ENCODE measurements around the gene MIAT. TPM values are rescaled to one million over a fixed set of nuclear protein-coding genes. Genes with fewer than 3 reads are reported as not detected.

The MIAT gene
- total and polyA plus RNA-seq, 9 of the 15 experiments (the other 6 are each of a cell fraction or from before 2014, with no cell fraction given) = 0.03 to 0.93 (median 0.34) TPM

- no peak for TF ChIP-seq CHD7 (IDR thresholded peaks at IDR 0.05; ENCODE audit: low read depth, low read length)
- TF ChIP-seq ZNF707 (CRISPR knock-in tag; conservative IDR thresholded peaks at IDR 0.05) = no peak
- TF ChIP-seq MCM3 (IDR thresholded peaks at IDR 0.05) = no peak
- TF ChIP-seq MECOM (CRISPR knock-in tag; IDR thresholded peaks at IDR 0.05) = no peak
- TF ChIP-seq PKNOX1 (IDR thresholded peaks at IDR 0.05) = peak; percentile 83
- no peak for TF ChIP-seq KAT2B (IDR thresholded peaks at IDR 0.05; ENCODE audit: low read depth, low read length)
- peak in 1 of 2 experiments; percentile 48; a peak in 2 of 4 replicates for TF ChIP-seq TRIM24 (IDR thresholded peaks at IDR 0.05)
- TF ChIP-seq ZNF668 (CRISPR knock-in tag; IDR thresholded peaks at IDR 0.05) = no peak
- no peak for TF ChIP-seq RFX7 (CRISPR knock-in tag; IDR thresholded peaks at IDR 0.05)
- no peak for TF ChIP-seq MAFK (IDR thresholded peaks at IDR 0.05; ENCODE audit: low read length)
- no peak for TF ChIP-seq ZNF12 (CRISPR knock-in tag; IDR thresholded peaks at IDR 0.05)
- no peak for TF ChIP-seq DLX4 (CRISPR knock-in tag; IDR thresholded peaks at IDR 0.05)
- TF ChIP-seq ATF6 (CRISPR knock-in tag; IDR thresholded peaks at IDR 0.05) = no peak
- TF ChIP-seq ARID2 (IDR thresholded peaks at IDR 0.05) = no peak
Measured at GRCh38 chr22:26672590-26673468, 15.4 kb downstream of the MIAT start (continued).
